GM12801 (cell line): ENCODE measurements around the gene RPP25.

Experiments
- TF ChIP-seq, protein P1 (sequence below): IDR thresholded peaks from one replicate; pipeline ENCODE4 v1.5.1; 2011; ENCODE audit warnings: control low read depth; ENCODE audit not compliant: insufficient read length; ENCODE audit errors: extremely low read depth

Gene RPP25

DNA sequence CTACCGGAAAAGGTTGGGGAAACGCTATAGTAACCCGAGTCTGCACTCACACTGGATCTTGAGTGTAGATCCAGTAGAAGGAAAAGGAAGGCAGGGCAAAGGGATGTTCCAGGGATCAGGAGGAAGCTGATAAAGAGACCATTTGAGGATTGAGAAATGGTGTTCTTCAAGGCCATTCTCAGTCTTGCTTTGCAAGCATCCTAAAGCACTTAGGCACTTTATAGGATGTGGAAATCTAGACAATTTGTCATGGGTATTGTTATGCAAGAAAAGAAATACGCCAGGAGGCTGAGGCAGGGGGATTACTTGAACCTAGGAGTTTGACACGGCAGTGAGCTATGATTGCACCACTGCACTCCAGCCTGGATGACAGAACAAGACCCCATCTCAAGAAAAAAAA is 25.6 kb upstream of the RPP25 start:
- TF ChIP-seq, protein P1, sequence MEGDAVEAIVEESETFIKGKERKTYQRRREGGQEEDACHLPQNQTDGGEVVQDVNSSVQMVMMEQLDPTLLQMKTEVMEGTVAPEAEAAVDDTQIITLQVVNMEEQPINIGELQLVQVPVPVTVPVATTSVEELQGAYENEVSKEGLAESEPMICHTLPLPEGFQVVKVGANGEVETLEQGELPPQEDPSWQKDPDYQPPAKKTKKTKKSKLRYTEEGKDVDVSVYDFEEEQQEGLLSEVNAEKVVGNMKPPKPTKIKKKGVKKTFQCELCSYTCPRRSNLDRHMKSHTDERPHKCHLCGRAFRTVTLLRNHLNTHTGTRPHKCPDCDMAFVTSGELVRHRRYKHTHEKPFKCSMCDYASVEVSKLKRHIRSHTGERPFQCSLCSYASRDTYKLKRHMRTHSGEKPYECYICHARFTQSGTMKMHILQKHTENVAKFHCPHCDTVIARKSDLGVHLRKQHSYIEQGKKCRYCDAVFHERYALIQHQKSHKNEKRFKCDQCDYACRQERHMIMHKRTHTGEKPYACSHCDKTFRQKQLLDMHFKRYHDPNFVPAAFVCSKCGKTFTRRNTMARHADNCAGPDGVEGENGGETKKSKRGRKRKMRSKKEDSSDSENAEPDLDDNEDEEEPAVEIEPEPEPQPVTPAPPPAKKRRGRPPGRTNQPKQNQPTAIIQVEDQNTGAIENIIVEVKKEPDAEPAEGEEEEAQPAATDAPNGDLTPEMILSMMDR: no peak

DNA sequence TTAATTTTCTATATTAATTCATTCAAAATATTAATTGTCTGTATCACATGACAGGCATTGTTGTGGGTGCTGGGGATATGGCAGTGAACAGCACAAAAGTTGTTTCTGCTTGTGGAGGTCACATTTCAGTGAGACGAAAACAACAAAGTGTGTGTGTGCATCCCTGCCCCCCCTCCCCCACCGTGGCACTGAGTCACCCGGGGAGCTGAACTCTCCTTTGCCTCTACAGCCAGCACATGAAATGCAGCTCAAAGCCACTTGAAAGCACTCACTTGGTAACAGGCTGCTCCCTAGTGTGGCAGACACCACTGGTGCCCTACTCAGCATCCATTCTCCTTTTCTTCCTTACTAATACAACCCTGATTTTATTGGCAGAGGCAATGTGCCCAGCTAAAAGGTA is 21.9 kb upstream of the RPP25 start:
- TF ChIP-seq, protein P1: no peak

DNA sequence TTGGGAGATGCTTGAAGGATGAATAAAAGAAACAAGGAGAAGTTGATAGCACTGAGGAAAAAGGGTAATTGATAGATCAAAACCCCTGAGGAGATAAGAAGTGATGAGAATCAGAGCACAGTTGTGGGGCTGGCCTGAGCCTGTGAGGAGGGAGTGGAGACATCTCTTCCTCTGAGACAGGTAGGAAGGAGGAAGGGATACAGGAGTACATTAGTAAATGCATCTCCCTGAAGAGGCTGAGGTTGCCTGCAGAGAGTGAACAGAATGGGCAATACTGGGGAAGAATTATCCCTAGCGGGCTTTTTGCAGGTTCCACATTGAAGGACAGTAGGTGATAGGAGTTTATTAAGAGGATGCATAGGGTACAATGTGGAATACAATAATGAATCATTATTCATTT is 21.5 kb upstream of the RPP25 start:
- TF ChIP-seq, protein P1: no peak

DNA sequence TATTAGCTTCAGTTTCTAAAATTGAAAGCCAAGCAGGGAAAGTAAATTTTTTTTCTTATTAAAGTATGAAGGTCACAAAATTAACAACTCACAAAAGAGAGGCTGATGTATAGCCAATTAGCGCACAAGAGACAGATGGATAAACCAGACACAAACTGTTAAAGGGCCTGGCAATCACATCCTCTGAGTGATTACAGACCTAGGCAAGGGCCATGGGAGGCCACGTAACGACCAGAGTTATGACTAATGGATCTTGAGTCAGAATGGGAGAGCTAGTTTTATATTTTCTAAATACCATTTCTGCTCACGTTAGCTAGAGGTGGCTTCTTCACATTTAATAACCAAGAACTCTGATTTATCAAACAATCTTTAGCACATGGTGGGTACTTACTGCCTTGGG is 21.0 kb upstream of the RPP25 start:
- TF ChIP-seq, protein P1: no peak

DNA sequence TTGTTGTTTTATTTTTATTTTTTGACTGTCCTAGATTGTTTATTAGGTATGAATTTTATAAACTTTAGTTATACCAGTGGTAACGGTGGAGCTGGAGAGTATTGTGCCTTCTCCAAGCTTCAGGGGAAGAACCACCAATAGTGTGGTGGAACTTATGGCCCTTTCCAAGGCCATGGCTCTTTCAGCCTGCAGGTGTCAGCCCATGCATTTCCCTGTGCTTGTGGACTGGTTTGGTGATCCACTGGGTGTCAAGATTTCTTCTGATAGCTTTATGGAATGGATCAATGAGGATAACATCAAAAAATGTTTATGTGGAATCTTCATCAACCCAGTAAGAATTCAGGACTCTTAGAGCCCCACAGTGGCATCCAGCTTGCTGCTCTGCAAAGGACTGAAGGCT is 19.6 kb upstream of the RPP25 start:
- TF ChIP-seq, protein P1: no peak

DNA sequence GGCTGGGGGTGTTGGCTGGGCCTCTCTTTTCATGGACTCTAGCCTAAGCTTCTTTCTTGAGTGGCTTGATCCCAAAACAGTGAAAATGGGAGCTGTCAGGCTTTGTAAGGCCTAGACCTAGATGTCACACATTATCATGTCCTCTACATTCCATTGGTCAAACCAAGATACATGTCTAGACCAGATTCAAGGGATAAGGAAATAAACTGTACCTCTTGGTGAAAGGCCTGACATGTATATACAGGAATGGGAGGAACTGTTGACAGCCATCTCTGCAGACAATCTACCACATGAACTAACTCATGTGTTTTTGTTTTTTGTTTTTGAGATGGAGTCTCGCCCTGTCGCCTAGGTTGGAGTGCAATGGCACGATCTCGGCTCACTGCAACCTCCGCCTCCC is 11.1 kb upstream of the RPP25 start:
- TF ChIP-seq, protein P1: no peak

DNA sequence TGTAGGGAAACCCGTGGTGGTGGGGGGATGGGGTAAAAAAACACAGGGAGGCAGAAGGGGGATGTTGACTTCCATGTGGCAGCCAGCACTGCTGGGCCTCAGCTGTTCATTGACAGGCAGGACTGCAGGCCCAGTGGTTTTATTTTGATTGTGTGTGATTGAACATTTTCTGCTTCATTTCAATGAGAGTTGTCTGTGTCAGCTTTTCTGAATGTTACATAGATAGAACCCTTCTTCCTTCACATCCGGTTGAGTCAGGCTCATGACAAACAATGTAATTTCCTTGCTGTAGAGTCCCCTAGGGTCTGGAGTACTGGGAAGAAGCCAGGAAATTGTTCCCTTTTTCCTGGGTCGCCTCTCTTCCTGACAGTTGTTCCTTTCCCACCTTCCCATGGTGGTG is 8.2 kb upstream of the RPP25 start:
- TF ChIP-seq, protein P1: no peak

DNA sequence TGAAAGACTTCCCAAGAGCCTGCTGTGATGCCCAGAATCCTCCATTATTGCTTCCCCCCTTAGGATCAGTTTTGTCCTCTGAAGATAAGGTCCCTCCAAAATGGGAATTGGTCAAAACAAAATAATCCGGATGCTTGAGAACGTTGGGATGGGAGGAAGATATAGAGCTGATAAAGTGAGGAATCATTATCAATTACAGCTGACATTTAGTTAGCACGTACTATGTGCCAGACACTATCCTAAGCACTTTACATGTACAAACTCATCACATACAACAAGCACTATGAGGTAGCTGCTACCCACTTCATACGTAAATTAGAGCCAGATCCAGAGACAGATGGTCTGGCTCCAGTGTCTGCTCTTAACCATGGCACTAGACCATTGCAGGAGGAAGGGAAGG is 6.6 kb upstream of the RPP25 start:
- TF ChIP-seq, protein P1: no peak
